Uterus (tissue), 2 donors: ENCODE data around the gene CACNA1A.

Experiments used
- CTCF ChIP-seq, 4 experiments: fragments of 200-600 bp in 2 of 4; fragments of 450-650 bp in 2 of 4; sonication (generic) in 2 of 4; IDR thresholded peaks; one replicate each; pipeline ENCODE4 v1.5.1; 2016 to 2019; ENCODE audit warnings: antibody characterized with exemption in 4 of 4, mild to moderate bottlenecking in 2 of 4, moderate library complexity in 1 of 4
- POLR2A ChIP-seq, 2 donors: fragments of 450-650 bp; IDR thresholded peaks; one replicate each; pipeline ENCODE4 v1.6.1; 2016; ENCODE audit warnings: antibody characterized with exemption in 2 of 2, mild to moderate bottlenecking in 1 of 2, moderate library complexity in 1 of 2

GRCh38 chr19:13382633-13382938 is 123.7 kb downstream of the CACNA1A start:
- TF ChIP-seq POLR2A (IDR thresholded peaks at IDR 0.05) (no peak), CTCF (IDR thresholded peaks at IDR 0.05) (no peak)
